Muscle layer of duodenum (tissue), 2 donors: ENCODE results near the gene STAMBPL1.
"Not testable (repeated sequence)": the region's sequence is repeated elsewhere in the genome, so short reads cannot be mapped to it uniquely, and the experiment has no call there.

ENCODE experiments used
- H3K27ac ChIP-seq: one replicate; pipeline ENCODE4 v1.7.0; 2013; ENCODE audit warnings: mild to moderate bottlenecking, low read length
- H3K27me3 ChIP-seq: one replicate; pipeline ENCODE4 v1.7.0; 2013; ENCODE audit warnings: low read depth, mild to moderate bottlenecking, control low read depth, low read length
- H3K36me3 ChIP-seq, 2 donors: one replicate each; pipeline ENCODE4 v1.7.0; 2013; ENCODE audit warnings: low read length in 2 of 2, control low read depth in 1 of 2, mild to moderate bottlenecking in 1 of 2; ENCODE audit not compliant: insufficient read depth in 2 of 2, control insufficient read depth in 1 of 2
- H3K4me1 ChIP-seq, 2 donors: one replicate each; pipeline ENCODE4 v1.7.0; 2013; ENCODE audit warnings: low read length in 2 of 2, mild to moderate bottlenecking in 2 of 2, control low read depth in 1 of 2, moderate library complexity in 1 of 2; ENCODE audit not compliant: insufficient read depth in 2 of 2, control insufficient read depth in 1 of 2
- H3K4me3 ChIP-seq, 2 donors: one replicate each; pipeline ENCODE4 v1.7.0; 2013; ENCODE audit warnings: low read length in 2 of 2, low read depth in 1 of 2, mild to moderate bottlenecking in 1 of 2
- H3K9me3 ChIP-seq, 2 donors: one replicate each; pipeline ENCODE4 v1.7.0; 2013; ENCODE audit warnings: low read length in 2 of 2, control low read depth in 1 of 2, mild to moderate bottlenecking in 1 of 2; ENCODE audit not compliant: control insufficient read depth in 1 of 2
- donor health status: healthy.

The STAMBPL1 gene

DNA sequence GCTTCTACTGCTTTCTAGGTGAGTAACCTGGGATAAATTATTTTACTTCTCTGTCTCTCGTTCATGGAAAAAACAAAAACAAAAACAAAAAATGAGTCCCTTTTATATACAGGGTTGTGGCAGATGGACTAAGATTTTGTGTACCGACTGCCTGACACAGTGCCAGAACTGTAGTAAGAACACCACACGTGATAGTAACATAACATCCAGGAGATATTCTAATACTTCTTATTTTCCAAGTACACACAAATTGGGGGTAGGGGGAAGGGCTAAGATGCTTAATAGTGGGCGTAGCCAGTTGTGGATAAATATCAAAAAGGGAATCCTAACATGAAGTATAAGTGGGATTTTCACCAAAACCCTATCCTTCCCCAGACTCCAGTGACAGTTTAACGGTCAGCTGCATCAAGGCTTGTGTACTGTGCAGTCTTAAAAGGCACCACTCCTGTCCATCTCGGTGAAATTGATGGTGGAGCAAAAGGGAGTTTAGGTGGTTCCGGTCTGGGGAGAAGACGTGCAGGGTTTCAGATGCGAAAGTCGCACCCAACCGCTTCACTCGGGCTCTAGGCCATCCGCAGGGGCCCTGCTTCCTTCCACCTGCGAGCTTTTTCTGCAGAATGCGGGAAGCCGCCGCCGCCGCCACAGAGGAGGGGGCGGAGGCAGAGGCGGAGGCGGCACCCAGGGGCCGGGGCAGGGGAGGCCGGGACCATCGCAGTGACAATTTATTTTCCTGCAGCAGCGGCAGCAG lies at the start of gene STAMBPL1:
Gene STAMBPL1, plus strand, starts transcription at position 712 of the 748 bp plus-strand sequence. CDS start 21,464 bp downstream, outside the sequence.
- no peaks in the 10 kb centered on the region for H3K9me3 ChIP-seq
- peak within 1 kb of the TSS; percentile 91 for H3K27ac ChIP-seq

DNA sequence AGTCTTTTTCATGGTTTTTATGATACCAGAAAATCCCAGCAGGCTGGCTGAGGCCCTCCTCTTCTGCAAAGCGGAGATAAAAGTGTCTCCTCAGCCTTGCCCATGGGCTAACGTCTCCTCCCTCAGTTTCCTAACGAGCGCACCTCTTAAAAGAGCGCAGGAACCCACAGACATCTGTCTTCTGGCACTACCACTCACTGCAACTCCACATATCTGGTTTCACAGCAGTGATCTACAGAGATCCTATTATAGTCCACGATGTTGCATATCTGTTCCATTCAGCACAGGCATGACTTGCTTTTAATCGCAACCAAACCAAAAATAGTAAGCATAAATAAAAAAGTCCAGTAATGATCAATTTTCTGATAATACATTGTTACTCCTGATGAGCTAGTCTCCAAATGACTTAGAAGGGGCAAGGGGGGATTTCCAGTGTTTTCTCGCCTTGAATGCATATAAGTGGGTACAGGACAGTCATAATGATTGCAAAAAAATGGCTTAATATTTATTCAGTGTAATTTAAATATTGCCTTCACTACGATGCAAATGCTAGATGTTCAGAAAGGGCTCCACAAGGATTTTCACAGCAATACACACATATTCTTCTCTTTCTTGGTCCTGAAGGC lies 49.3 kb upstream of the STAMBPL1 start:
- peaks cover 0 to 1% of the 10 kb centered on the region in 2 donors for H3K4me1 ChIP-seq
- no peaks in the 10 kb centered on the region for H3K9me3 ChIP-seq
- no peak overlapping the region for H3K27ac ChIP-seq
- H3K36me3 ChIP-seq: no peaks in the 10 kb centered on the region
- no peaks in the 10 kb centered on the region for H3K27me3 ChIP-seq
- no peak overlapping the region for H3K4me3 ChIP-seq

More for the DNA sequence above, at the start of gene STAMBPL1:
- peak within 1 kb of the TSS; percentile 78 to 89 for H3K4me3 ChIP-seq
- H3K4me1 ChIP-seq: peaks cover 5 to 13% of the 10 kb centered on the region in 2 donors
- H3K36me3 ChIP-seq: no peaks in the 10 kb centered on the region
- no peaks in the 10 kb centered on the region for H3K27me3 ChIP-seq

DNA sequence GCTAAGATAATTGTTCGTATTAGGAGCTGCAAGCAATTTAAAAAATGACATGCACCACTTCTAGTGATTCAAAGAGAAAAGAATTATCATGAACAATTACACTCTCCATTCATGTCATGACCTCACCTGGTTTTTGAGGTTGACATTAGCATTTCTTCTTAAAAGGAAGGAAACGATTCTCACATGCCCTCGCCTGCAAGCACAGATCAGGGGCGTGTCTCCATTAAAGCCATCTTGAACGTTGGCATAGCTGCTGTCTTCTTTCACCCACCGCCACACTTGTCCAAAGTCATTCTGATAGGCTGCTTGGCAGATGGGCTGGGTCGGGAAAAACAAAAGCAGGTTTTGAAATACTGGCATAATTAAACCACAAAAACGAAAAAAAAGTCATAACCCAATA lies 48.3 kb upstream of the STAMBPL1 start:
- no peak overlapping the region for H3K4me3 ChIP-seq
- H3K4me1 ChIP-seq: peaks cover 0 to 4% of the 10 kb centered on the region in 2 donors
- no peaks in the 10 kb centered on the region for H3K36me3 ChIP-seq
- no peaks in the 10 kb centered on the region for H3K27me3 ChIP-seq
- H3K9me3 ChIP-seq: no peaks in the 10 kb centered on the region
- no peak overlapping the region for H3K27ac ChIP-seq

DNA sequence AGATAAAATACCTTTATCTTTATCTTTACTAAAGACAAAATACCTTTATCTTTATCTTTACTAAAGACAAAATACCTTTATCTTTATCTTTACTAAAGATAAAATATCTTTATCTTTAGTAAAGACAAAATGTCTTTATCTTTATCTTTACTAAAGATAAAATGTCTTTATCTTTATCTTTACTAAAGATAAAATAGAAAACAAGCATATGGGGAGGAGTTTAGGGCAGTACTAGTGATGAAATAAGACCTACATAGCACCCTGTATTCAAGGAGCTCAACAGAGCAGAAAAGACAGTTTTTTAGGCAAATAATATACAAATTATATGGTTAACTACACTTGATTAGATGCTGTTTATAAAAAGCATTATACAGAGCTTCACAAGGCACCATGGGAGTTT lies 47.7 kb upstream of the STAMBPL1 start:
- H3K9me3 ChIP-seq: no peaks in the 10 kb centered on the region
- H3K4me3 ChIP-seq: no peak overlapping the region
- H3K27me3 ChIP-seq: no peaks in the 10 kb centered on the region
- peaks cover 0 to 4% of the 10 kb centered on the region in 2 donors for H3K4me1 ChIP-seq
- H3K36me3 ChIP-seq: no peaks in the 10 kb centered on the region
- H3K27ac ChIP-seq: no peak overlapping the region

DNA sequence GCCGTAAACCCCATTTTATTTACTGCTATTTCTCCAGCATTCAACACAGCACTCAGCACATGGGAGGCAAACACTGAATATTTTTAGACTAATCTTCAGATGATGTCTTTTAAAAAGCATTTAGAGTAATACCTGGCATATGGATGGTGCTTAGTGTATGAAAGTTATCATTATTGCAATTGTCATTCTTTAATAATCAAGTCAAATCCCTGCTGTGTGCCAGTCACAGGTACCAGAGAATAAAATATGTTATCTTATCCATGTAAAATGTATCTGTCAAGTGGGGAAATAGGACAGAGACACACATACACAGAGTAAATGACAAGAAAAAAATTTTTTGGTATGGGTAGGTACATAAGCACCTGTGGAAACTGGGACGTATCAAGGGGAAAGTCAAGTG lies 46.9 kb upstream of the STAMBPL1 start:
- Histone ChIP-seq H3K27ac (no peak overlapping the region), H3K4me1 (peaks cover 0 to 4% of the 10 kb centered on the region in 2 donors), H3K4me3 (no peak overlapping the region), H3K27me3 (no peaks in the 10 kb centered on the region), H3K9me3 (no peaks in the 10 kb centered on the region), H3K36me3 (no peaks in the 10 kb centered on the region)

DNA sequence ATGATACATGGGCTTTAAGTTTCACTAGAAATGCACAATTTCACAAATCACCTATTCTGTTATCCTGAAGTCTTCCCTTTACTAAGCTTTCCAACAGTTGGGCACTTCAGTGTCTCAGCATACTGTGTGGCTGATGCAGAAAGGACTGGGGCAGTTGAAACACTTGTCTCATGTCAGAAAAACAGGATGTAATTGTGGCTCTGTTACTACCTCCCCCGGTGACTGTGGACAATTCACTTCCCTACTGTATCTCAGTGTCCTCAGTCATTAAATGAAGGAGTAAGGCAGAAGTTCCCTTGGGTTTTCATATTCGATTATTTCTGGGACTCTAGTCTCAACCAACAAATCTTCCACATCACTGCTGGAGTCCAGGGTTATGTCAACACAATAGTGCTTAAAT lies 46.3 kb upstream of the STAMBPL1 start:
- Histone ChIP-seq H3K27me3 (no peaks in the 10 kb centered on the region), H3K9me3 (no peaks in the 10 kb centered on the region), H3K27ac (no peak overlapping the region), H3K4me3 (no peak overlapping the region), H3K4me1 (peaks cover 0 to 4% of the 10 kb centered on the region in 2 donors), H3K36me3 (no peaks in the 10 kb centered on the region)

DNA sequence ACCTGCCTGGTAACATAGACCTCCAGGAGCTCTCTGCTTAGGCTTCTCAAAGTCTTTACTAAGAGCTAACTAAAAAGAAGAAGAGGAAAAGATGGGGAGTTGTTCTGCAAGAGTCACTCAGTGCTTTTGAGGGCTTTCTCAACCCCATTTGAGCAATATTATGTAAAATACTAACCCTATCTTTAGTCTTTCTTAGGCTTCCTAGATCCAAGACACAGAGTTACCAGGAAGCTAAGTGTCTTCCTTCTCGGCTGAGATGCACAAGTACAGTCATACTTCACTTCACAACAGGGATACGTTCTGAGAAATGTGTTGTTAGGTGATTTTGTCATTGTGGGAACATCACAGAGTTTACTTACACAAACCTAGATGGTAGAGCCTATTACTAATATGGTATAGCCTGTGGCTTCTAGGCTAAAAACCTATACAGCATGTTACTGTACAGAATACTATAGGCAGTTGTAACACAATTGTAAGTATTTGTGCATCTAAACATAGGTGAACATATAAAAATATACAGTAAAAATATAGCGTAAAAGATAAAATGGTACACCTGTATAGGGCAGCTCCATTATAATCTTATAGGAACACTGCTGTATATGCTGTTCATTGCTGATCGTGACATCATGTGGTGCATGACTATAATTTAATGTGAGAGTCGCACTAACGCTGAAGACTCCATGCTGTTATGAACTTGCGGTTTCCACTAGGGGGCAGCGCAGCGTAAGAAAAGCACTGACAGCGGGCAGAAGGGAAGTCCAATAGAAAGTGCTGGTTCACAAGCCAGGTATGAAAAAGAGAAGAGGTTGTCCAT lies 44.7 kb upstream of the STAMBPL1 start:
- H3K27ac ChIP-seq: no peak overlapping the region
- H3K36me3 ChIP-seq: no peaks in the 10 kb centered on the region
- peaks cover 0 to 4% of the 10 kb centered on the region in 2 donors for H3K4me1 ChIP-seq
- no peak overlapping the region for H3K4me3 ChIP-seq
- H3K9me3 ChIP-seq: no peaks in the 10 kb centered on the region
- H3K27me3 ChIP-seq: no peaks in the 10 kb centered on the region

DNA sequence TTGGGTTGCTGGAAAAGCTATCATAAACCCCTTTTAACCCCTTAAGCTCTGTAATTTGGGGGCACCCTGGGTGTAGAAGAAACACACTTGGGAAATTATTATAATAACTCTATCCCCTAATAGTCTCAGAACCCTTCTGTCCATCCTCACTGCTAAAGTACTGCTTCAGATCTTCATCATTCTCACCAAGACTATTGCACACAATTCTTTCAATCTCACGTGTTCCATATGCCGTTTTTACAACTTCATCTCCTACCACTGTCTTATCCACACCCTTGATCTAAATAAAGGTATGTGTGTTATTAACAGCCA lies 44.2 kb upstream of the STAMBPL1 start:
- no peak overlapping the region for H3K4me3 ChIP-seq
- H3K4me1 ChIP-seq: peaks cover 0 to 4% of the 10 kb centered on the region in 2 donors
- H3K9me3 ChIP-seq: no peaks in the 10 kb centered on the region

DNA sequence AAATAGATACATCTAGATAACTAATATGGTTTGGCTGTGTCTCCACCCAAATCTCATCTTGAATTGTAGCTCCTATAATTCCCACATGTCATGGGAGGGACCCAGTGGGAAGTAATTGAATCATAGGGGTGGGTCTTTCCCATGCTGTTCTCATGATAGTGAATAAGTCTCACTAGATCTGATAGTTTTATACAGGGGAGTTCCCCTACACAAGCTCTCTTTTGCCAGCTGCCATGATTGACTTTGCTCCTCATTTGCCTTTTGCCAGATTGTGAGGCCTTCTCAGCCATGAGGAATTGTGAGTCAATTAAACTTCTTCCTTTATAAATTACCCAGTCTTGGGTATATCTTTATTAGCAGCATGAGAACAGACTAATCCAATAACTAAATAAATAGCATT lies 42.4 kb upstream of the STAMBPL1 start:
- not testable (repeated sequence) for H3K9me3 ChIP-seq, H3K4me1 ChIP-seq, H3K4me3 ChIP-seq, H3K27ac ChIP-seq, H3K36me3 ChIP-seq, H3K27me3 ChIP-seq

More for the DNA sequence above, 44.2 kb upstream of the STAMBPL1 start:
- H3K27ac ChIP-seq: no peak overlapping the region
- H3K27me3 ChIP-seq: no peaks in the 10 kb centered on the region
- H3K36me3 ChIP-seq: no peaks in the 10 kb centered on the region

DNA sequence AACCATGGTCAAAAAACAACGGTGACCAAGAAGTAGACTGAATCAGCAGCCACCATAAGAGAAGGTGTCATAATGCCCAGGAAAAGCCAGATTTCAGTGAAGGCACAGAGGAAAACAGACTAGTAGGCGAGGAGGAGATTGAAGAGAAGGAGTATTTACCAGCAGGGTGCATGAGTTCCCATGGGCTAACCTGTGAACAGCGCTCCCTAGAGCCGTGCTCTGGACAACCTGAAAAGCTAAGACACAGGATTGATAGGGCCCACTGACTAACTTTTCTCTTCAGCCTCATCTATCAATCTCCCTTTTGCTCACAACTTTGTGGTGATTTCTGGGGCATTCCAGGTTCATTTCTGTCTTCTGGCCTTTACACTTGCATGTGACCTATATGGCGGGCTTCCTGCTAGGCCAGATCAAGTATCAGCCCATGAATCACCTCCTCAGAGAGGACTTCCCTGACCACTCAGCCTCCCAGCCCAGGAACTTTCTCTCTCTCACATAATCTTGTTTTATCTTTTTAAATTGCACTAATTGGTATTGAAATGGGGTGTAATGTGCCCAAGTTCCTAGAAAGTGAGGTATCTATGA lies 41.2 kb upstream of the STAMBPL1 start:
- Histone ChIP-seq H3K4me3 (no peak overlapping the region), H3K9me3 (no peaks in the 10 kb centered on the region), H3K4me1 (peaks cover 0 to 4% of the 10 kb centered on the region in 2 donors), H3K27ac (no peak overlapping the region), H3K36me3 (no peaks in the 10 kb centered on the region), H3K27me3 (no peaks in the 10 kb centered on the region)

DNA sequence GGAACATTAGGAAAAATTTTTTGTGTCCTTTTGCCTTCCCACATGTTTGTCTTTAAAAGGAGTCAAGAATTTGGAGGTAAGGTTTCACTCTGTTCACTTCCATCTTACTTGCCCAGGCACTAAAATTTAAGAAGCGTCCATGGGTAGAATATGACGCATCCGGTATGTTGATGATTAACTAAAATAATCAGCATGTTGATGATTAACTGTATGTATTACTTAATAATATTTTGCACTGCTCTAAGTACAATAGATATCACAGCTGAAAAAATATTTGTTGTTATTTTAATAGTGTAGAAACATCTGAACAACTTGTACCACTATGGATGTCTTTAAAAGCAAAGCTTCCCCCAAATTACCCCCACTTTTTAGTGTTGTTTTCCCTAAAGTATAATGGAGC lies 39.9 kb upstream of the STAMBPL1 start:
- Histone ChIP-seq H3K27ac (no peak overlapping the region), H3K4me1 (peaks cover 0 to 4% of the 10 kb centered on the region in 2 donors), H3K4me3 (no peak overlapping the region)

More for the DNA sequence above, 39.9 kb upstream of the STAMBPL1 start:
- no peaks in the 10 kb centered on the region for H3K27me3 ChIP-seq
- H3K9me3 ChIP-seq: no peaks in the 10 kb centered on the region
- H3K36me3 ChIP-seq: no peaks in the 10 kb centered on the region
